ENCODE data around the gene IL17RD.

Gene IL17RD

GRCh38 chr3:57133157-57133556 is 32.0 kb downstream of the IL17RD start:
- Histone ChIP-seq H3K27ac (no peak overlapping the region), H3K4me3 (ENCODE audit: low read depth, low read length) (no peak overlapping the region), H3K36me3 (replicated peaks) (no peaks in the 10 kb centered on the region), H3K27me3 (replicated peaks) (no peaks in the 10 kb centered on the region)
- in situ Hi-C loops (cut with HindIII; ENCODE audit: low pct_ligation_motif_present, low sequenced_read_pairs), result no loop called here
- no peak for TF ChIP-seq CTCF (IDR thresholded peaks at IDR 0.05; ENCODE audit: low read depth, low read length, missing control alignments)
- DNase-seq, result no peak

GRCh38 chr3:57132674-57133073 is 32.5 kb downstream of the IL17RD start:
- Histone ChIP-seq H3K27me3 (replicated peaks) (no peaks in the 10 kb centered on the region), H3K36me3 (replicated peaks) (no peaks in the 10 kb centered on the region), H3K27ac (no peak overlapping the region), H3K4me3 (ENCODE audit: low read depth, low read length) (no peak overlapping the region)
- DNase-seq, result no peak
- in situ Hi-C loops (cut with HindIII; ENCODE audit: low pct_ligation_motif_present, low sequenced_read_pairs), result no loop called here
- no peak for TF ChIP-seq CTCF (IDR thresholded peaks at IDR 0.05; ENCODE audit: low read depth, low read length, missing control alignments)

- Histone ChIP-seq H3K27me3 (replicated peaks) (no peaks in the 10 kb centered on the region), H3K27ac (no peak overlapping the region), H3K4me3 (ENCODE audit: low read depth, low read length) (no peak overlapping the region), H3K36me3 (replicated peaks) (no peaks in the 10 kb centered on the region)
- TF ChIP-seq CTCF (IDR thresholded peaks at IDR 0.05; ENCODE audit: low read depth, low read length, missing control alignments), result no peak
- no peak for DNase-seq
- in situ Hi-C loops (cut with HindIII; ENCODE audit: low pct_ligation_motif_present, low sequenced_read_pairs), result no loop called here
Observed at GRCh38 chr3:57131210-57131588, 34.0 kb downstream of the IL17RD start.

- Histone ChIP-seq H3K27ac (no peak overlapping the region), H3K4me3 (ENCODE audit: low read depth, low read length) (no peak overlapping the region), H3K36me3 (replicated peaks) (no peaks in the 10 kb centered on the region), H3K27me3 (replicated peaks) (no peaks in the 10 kb centered on the region)
- DNase-seq, result no peak
- TF ChIP-seq CTCF (IDR thresholded peaks at IDR 0.05; ENCODE audit: low read depth, low read length, missing control alignments), result no peak
- in situ Hi-C loops (cut with HindIII; ENCODE audit: low pct_ligation_motif_present, low sequenced_read_pairs), result no loop called here
Observed at GRCh38 chr3:57130571-57131209, 34.5 kb downstream of the IL17RD start.

- no peak for DNase-seq
- no peak overlapping the region for H3K4me3 ChIP-seq (ENCODE audit: low read depth, low read length)
- no peaks in the 10 kb centered on the region for H3K36me3 ChIP-seq (replicated peaks)
Observed at GRCh38 chr3:57128826-57129667, 36.1 kb downstream of the IL17RD start.

More at GRCh38 chr3:57128826-57129667, 36.1 kb downstream of the IL17RD start:
- Histone ChIP-seq H3K27ac (no peak overlapping the region), H3K27me3 (replicated peaks) (no peaks in the 10 kb centered on the region)
- in situ Hi-C loops (cut with HindIII; ENCODE audit: low pct_ligation_motif_present, low sequenced_read_pairs), result no loop called here
- no peak for TF ChIP-seq CTCF (IDR thresholded peaks at IDR 0.05; ENCODE audit: low read depth, low read length, missing control alignments)

Measured in brain microvascular endothelial cell (primary cell).